IMR-90 (cell line): ENCODE results near the gene PRODH2. TPM values are rescaled to one million over a fixed set of nuclear protein-coding genes. Genes with fewer than 3 reads are reported as not detected.

ENCODE experiments used
- ATAC-seq: fragments of 200-7000 bp; cut with Tn5 transposase; 2 replicates; pipeline ENCODE4 v1.9.1; 2020; ENCODE audit warnings: low read depth, mild to moderate bottlenecking, moderate library complexity
- BruUV-seq: library from RNA; stranded (reverse); fragments of 400-500 nt; replicated peaks from 2 replicates; lab custom pipeline; 2021; lab: Mats Ljungman, UMichigan
- CTCF ChIA-PET: fragments of 300-600 bp; formaldehyde crosslinking; extraction: SDS; loops from one replicate; lab custom pipeline; 2021; ENCODE audit warnings: antibody characterized with exemption; lab: Yijun Ruan, JAX
- POLR2A ChIA-PET: fragments of 300-600 bp; sonication (Branson Sonifier 250); formaldehyde crosslinking; loops from one replicate; lab custom pipeline; 2022; ENCODE audit warnings: antibody characterized with exemption; ENCODE audit not compliant: unreplicated experiment; lab: Charles Lee
- DNase-seq: peaks from one replicate; pipeline ENCODE4 v3.0.0; 2013
- H2AFZ ChIP-seq: replicated peaks from 2 replicates; pipeline ENCODE3; 2013; ENCODE audit warnings: low read length, mild to moderate bottlenecking; ENCODE audit not compliant: poor library complexity
- H2AK5ac ChIP-seq: 2 replicates; pipeline ENCODE4 v1.6.1; 2013; ENCODE audit warnings: low read depth, low read length, inconsistent platforms
- H2AK9ac ChIP-seq: replicated peaks from 2 replicates; pipeline ENCODE3; 2013; ENCODE audit warnings: mild to moderate bottlenecking, low read depth, low read length, moderate library complexity; ENCODE audit not compliant: poor library complexity
- H2BK120ac ChIP-seq: 2 replicates; pipeline ENCODE4 v1.6.1; 2013; ENCODE audit warnings: low read depth, low read length, inconsistent platforms
- H2BK15ac ChIP-seq: 3 replicates; pipeline ENCODE4 v1.6.1; 2013; ENCODE audit warnings: low read depth, low read length, inconsistent platforms
- H2BK20ac ChIP-seq: 2 replicates; pipeline ENCODE4 v1.6.1; 2013; ENCODE audit warnings: low read depth, mild to moderate bottlenecking, inconsistent platforms, low read length, moderate library complexity
- H2BK5ac ChIP-seq: 2 replicates; pipeline ENCODE4 v1.6.1; 2013; ENCODE audit warnings: mild to moderate bottlenecking, low read depth, low read length, inconsistent platforms; ENCODE audit not compliant: poor library complexity, severe bottlenecking
- H3K14ac ChIP-seq: replicated peaks from 2 replicates; pipeline ENCODE4 v1.6.1; 2013; ENCODE audit warnings: low read depth, low read length, inconsistent platforms
- H3K18ac ChIP-seq: 2 replicates; pipeline ENCODE4 v1.6.1; 2013; ENCODE audit warnings: low read depth, low read length, control low read depth
- H3K23ac ChIP-seq: 2 replicates; pipeline ENCODE4 v1.6.1; 2013; ENCODE audit warnings: low read depth, low read length, inconsistent platforms
- H3K27ac ChIP-seq: 2 replicates; pipeline ENCODE4 v1.5.1; 2013; ENCODE audit warnings: mild to moderate bottlenecking, control low read depth, low read length; ENCODE audit not compliant: insufficient read depth
- H3K27me3 ChIP-seq: 2 replicates; pipeline ENCODE4 v1.6.1; 2013; ENCODE audit warnings: low read length; ENCODE audit not compliant: control insufficient read depth, insufficient read depth
- H3K36me3 ChIP-seq: 2 replicates; pipeline ENCODE4 v1.6.1; 2013; ENCODE audit warnings: low read length, mixed read lengths; ENCODE audit not compliant: control insufficient read depth, insufficient read depth
- H3K4ac ChIP-seq: 2 replicates; pipeline ENCODE4 v1.6.1; 2013; ENCODE audit warnings: low read depth, low read length, inconsistent platforms
- H3K4me1 ChIP-seq: 2 replicates; pipeline ENCODE4 v1.6.1; 2013; ENCODE audit warnings: low read length, mixed read lengths; ENCODE audit not compliant: control insufficient read depth, insufficient read depth
- H3K4me2 ChIP-seq: 2 replicates; pipeline ENCODE4 v1.6.1; 2013; ENCODE audit warnings: low read depth, mild to moderate bottlenecking, control low read depth, low read length, moderate library complexity
- H3K4me3 ChIP-seq: 2 replicates; pipeline ENCODE4 v1.5.1; 2013; ENCODE audit warnings: low read depth, mild to moderate bottlenecking, control low read depth, low read length, moderate library complexity; ENCODE audit not compliant: insufficient read depth
- H3K56ac ChIP-seq: 2 replicates; pipeline ENCODE4 v1.6.1; 2013; ENCODE audit warnings: low read length, inconsistent platforms; ENCODE audit not compliant: insufficient read depth; ENCODE audit errors: extremely low read depth
- H3K79me1 ChIP-seq, 2 experiments: 2 replicates each; pipeline ENCODE4 v1.6.1; 2013; ENCODE audit warnings: low read length in 2 of 2, inconsistent platforms in 1 of 2, low read depth in 1 of 2
- H3K9ac ChIP-seq: 2 replicates; pipeline ENCODE4 v1.6.1; 2013; ENCODE audit warnings: low read depth, low read length, control low read depth
- H3K9me1 ChIP-seq: 2 replicates; pipeline ENCODE4 v1.6.1; 2013; ENCODE audit warnings: low read length, inconsistent platforms; ENCODE audit not compliant: insufficient read depth
- H3K9me3 ChIP-seq: 2 replicates; pipeline ENCODE4 v1.6.1; 2013; ENCODE audit warnings: low read length; ENCODE audit not compliant: control insufficient read depth, insufficient read depth
- H4K20me1 ChIP-seq: 2 replicates; pipeline ENCODE4 v1.6.1; 2013; ENCODE audit warnings: low read length, inconsistent platforms; ENCODE audit not compliant: insufficient read depth
- H4K5ac ChIP-seq: 2 replicates; pipeline ENCODE4 v1.6.1; 2013; ENCODE audit warnings: mild to moderate bottlenecking, low read depth, low read length, control low read depth
- H4K8ac ChIP-seq, 2 experiments: 2 replicates each; pipeline ENCODE4 v1.6.1; 2013; ENCODE audit warnings: low read depth in 2 of 2, low read length in 2 of 2, control low read depth in 1 of 2, inconsistent platforms in 1 of 2
- H4K91ac ChIP-seq: 2 replicates; pipeline ENCODE4 v1.6.1; 2013; ENCODE audit warnings: low read depth, low read length, inconsistent platforms; ENCODE audit not compliant: insufficient read depth
- CHD1 ChIP-seq: IDR thresholded peaks from 2 replicates; pipeline ENCODE4 v1.6.1; 2012; ENCODE audit warnings: low read depth, low read length, improper control_type of control experiment
- ELK1 ChIP-seq: fragments of 150-350 bp; IDR thresholded peaks from 2 replicates; pipeline ENCODE4 v1.6.1; 2016; ENCODE audit warnings: low read depth, mild to moderate bottlenecking, low read length, moderate library complexity, borderline replicate concordance
- MAFK ChIP-seq: IDR thresholded peaks from 2 replicates; pipeline ENCODE4 v1.6.1; 2012; ENCODE audit warnings: low read depth, low read length, improper control_type of control experiment
- RAD21 ChIP-seq: IDR thresholded peaks from 2 replicates; pipeline ENCODE4 v1.6.1; 2012; ENCODE audit warnings: low read length, improper control_type of control experiment
- SMC3 ChIP-seq: fragments of 150-350 bp; IDR thresholded peaks from 2 replicates; pipeline ENCODE4 v1.6.1; 2016; ENCODE audit warnings: low read depth, mild to moderate bottlenecking, antibody characterized with exemption, low read length, moderate library complexity
- WGBS, 2 experiments: methylation state at CpG; one replicate each; pipeline versions ENCODE4 v1.1.5 to v1.1.7; 2013; ENCODE audit warnings: missing lambda C conversion rate in 2 of 2; ENCODE audit not compliant: insufficient read length in 1 of 2; ENCODE audit errors: extremely low coverage in 2 of 2; 5-methylcytosine and 5-hydroxymethylcytosine counted together
- dilution Hi-C: fragments of 300-500 bp; cut with HindIII; formaldehyde crosslinking; loops from one replicate; pipeline ENCODE4 v1.14.3; 2018; ENCODE audit warnings: low sequenced_read_pairs; ENCODE audit not compliant: unreplicated experiment
- in situ Hi-C: fragments of 300-500 bp; cut with MboI; formaldehyde crosslinking; loops from 3 replicates; pipeline ENCODE4 v1.14.3; 2019; ENCODE audit warnings: low sequenced_read_pairs, inconsistent platforms, mixed read lengths
- intact Hi-C: fragments of 100-400 bp; cut with micrococcal nuclease; formaldehyde crosslinking; loops from 2 replicates; pipeline ENCODE4 v1.10.0; 2022
- polyA plus RNA-seq, 3 experiments: library from polyadenylated mRNA; depleted of rRNA; stranded (reverse); fragments of >200 nt; gene quantifications; 2 replicates each; pipeline ENCODE4 v1.2.3, GENCODE V29; 2012; ENCODE audit warnings: low replicate concordance in 1 of 3
- total RNA-seq: library from RNA; depleted of rRNA; stranded (reverse); fragments of >200 nt; gene quantifications from 2 replicates; pipeline ENCODE4 v1.2.3, GENCODE V29; 2012
- TF ChIP-seq, protein P1 (sequence below): fragments of 150-350 bp; IDR thresholded peaks from 2 replicates; pipeline ENCODE4 v1.6.1; 2017; ENCODE audit warnings: mild to moderate bottlenecking, antibody characterized with exemption, low read length, low read depth

PRODH2 gene
- total and polyA plus RNA-seq, 2 of the 4 experiments (the other 2 are of a cell fraction), result not detected

GRCh38 chr19:35797663-35798062 lies 15.0 kb downstream of the PRODH2 start:
- Histone ChIP-seq H3K18ac (no peak overlapping the region), H3K9ac (no peak overlapping the region), H3K23ac (no peak overlapping the region), H2BK5ac (no peak overlapping the region), H2BK120ac (no peak overlapping the region), H2AFZ (peak overlapping the region; percentile 69), H3K27me3 (peaks cover 30% of the 10 kb centered on the region), H3K79me1 (no peaks in the 10 kb centered on the region), H3K14ac (no peak overlapping the region), H3K4ac (no peak overlapping the region), H3K56ac (no peak overlapping the region), H4K5ac (no peak overlapping the region), H2AK9ac (no peak overlapping the region), H3K27ac (no peak overlapping the region), H4K20me1 (no peaks in the 10 kb centered on the region), H2BK15ac (no peak overlapping the region), H4K8ac (no peak overlapping the region), H4K91ac (no peak overlapping the region), H2AK5ac (no peak overlapping the region), H2BK20ac (no peak overlapping the region), H3K36me3 (no peaks in the 10 kb centered on the region), H3K4me3 (no peak overlapping the region), H3K4me2 (no peak overlapping the region), H3K4me1 (no peaks in the 10 kb centered on the region), H3K9me1 (no peaks in the 10 kb centered on the region), H3K9me3 (no peaks in the 10 kb centered on the region)
- 3% methylated on average over 6 of the region's 15 CpGs; no CpG with 5 or more reads in 1 of the 2 experiments for whole genome bisulfite sequencing, 2 experiments
- dilution Hi-C loops, result no loop called here
- no peak; the same call in 1 of the 2 replicates for ATAC-seq
- ChIA-PET CTCF (no interaction called here), POLR2A (no interaction called here)
- intact Hi-C loops, result no loop called here
- no peak for DNase-seq
- in situ Hi-C loops, result no loop called here
- no TSS peak for BruUV-seq
- no peak for TF ChIP-seq SMC3
- TF ChIP-seq CHD1, result no peak
- no peak for TF ChIP-seq ELK1
- no peak for TF ChIP-seq MAFK
- TF ChIP-seq, protein P1, sequence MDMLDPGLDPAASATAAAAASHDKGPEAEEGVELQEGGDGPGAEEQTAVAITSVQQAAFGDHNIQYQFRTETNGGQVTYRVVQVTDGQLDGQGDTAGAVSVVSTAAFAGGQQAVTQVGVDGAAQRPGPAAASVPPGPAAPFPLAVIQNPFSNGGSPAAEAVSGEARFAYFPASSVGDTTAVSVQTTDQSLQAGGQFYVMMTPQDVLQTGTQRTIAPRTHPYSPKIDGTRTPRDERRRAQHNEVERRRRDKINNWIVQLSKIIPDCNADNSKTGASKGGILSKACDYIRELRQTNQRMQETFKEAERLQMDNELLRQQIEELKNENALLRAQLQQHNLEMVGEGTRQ, result no peak
- no peak for TF ChIP-seq RAD21
